GM12801 (cell line): ENCODE measurements around the gene REEP5.

Source experiments
- TF ChIP-seq, protein P1 (sequence below): IDR thresholded peaks from one replicate; pipeline ENCODE4 v1.5.1; 2011; ENCODE audit warnings: control low read depth; ENCODE audit not compliant: insufficient read length; ENCODE audit errors: extremely low read depth

REEP5 gene

DNA sequence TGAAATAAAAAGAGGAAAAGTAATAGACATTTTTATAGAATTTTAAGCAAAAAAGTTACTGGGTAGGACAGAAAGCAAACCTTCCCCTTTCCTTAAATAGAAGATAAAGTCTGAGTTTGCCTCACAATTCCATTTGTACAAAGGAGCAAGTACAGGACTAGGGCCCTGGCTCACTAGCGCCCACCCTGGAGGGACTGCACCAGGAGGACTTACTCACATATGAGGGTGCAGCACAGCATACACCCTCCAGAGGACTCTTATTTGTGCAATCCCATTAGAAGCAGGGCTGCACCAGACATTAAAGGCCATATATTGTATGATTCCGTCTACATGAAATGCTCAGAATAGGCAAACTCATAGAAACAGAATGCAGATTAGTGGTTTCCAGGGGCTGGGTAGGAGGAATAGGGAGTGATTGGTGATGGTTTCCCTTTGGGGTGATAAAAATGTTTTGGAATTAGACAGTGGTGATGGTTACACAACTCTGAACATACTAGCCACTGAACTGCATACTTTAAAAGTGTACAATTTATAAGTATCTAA, 4.5 kb downstream of the REEP5 start:
- TF ChIP-seq, protein P1, sequence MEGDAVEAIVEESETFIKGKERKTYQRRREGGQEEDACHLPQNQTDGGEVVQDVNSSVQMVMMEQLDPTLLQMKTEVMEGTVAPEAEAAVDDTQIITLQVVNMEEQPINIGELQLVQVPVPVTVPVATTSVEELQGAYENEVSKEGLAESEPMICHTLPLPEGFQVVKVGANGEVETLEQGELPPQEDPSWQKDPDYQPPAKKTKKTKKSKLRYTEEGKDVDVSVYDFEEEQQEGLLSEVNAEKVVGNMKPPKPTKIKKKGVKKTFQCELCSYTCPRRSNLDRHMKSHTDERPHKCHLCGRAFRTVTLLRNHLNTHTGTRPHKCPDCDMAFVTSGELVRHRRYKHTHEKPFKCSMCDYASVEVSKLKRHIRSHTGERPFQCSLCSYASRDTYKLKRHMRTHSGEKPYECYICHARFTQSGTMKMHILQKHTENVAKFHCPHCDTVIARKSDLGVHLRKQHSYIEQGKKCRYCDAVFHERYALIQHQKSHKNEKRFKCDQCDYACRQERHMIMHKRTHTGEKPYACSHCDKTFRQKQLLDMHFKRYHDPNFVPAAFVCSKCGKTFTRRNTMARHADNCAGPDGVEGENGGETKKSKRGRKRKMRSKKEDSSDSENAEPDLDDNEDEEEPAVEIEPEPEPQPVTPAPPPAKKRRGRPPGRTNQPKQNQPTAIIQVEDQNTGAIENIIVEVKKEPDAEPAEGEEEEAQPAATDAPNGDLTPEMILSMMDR: no peak

DNA sequence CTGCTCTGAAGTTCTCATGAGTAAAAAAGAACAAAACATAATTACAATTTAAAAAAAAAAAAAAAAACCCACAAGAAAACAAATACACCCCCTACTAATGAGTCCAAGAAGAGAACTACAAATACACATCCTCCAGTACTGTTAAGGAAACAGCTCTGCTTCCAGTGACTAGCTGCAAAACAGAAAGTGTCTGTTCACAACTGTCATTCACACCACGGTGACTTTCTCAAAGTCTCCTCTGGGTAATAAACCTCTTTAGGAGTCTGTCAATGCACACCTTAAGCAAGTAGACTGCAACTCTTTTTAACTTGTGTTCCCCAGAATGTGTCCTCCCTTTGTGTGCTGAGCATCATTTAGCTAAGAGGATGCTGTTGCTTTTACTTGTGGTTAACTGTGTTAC, 6.2 kb downstream of the REEP5 start:
- TF ChIP-seq, protein P1: no peak

DNA sequence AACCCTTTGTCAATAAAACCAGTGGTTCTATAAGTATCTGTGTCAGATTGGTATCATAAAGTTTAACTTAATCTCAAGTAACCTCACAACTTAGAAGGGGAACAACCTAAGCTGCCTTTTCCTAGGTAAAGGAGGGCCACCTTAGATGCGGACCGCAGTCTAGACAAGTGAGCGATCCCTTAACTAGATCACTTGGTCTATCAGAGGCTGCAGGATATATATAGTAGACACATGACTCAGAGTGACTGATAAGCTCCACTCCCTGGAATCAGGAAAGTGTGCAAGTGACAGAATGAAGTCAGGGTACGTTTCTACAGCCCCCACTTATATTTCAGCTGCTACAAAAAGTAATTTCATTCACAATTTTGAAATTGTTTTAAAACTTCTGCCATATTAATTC, 7.4 kb downstream of the REEP5 start:
- TF ChIP-seq, protein P1: no peak

DNA sequence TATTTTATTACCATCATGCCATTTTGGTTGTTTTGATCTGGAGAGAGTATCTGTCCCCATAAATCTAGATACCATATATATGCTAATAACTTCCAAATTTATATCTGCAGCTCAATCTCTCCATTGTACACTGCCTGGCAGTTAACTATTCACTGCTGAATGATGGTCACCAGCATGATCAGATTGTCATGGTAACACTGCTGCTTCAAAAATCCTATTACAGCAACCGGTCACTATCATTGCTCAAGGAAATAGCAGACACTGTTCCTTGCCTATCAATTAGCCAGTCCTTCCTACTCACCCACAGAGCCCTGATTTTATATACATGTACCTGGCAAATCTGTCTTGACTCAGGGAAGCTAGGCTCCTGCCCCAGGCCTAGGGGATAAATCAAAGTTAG, 11.5 kb downstream of the REEP5 start:
- TF ChIP-seq, protein P1: no peak

DNA sequence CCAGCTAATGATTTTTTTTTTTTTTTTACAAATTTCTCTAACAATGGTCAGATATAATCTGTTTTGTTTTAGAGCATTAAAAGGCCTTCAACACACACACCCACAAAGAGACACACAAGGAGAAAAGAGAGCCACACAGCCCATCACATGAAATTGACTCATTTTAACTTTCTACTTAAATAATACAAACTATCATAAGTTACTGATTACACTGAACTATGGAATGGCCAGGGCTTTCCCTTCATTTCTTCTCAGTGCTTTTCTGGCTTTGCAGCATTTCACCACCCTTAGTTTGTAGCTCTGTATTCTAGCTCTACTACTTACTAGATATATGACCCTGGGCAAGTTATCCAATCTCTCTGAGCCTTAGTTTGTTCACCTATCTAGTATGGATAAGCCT, 13.2 kb downstream of the REEP5 start:
- TF ChIP-seq, protein P1: no peak

DNA sequence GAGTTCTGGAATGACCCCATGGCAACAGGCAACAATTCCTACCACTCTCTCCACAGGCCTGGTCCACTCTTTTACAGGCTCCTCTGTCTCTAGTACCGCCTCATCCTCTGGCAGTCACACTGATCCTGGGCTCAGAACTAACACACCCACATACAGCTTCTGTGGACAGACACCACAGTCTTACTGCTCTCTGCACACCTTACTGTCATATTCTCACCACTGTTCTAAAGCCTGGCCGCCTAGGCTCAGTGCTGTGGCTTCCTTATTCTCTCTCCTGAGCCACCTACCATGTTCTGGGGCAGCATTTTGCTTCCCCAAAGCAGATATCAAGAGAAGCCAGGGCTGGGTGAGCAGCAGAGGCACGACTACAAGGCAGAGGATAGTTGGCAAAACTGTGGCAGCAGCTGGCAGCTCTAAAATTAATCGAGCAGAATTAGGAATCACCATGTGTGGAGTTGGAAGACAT, 14.8 kb downstream of the REEP5 start:
- TF ChIP-seq, protein P1: no peak

DNA sequence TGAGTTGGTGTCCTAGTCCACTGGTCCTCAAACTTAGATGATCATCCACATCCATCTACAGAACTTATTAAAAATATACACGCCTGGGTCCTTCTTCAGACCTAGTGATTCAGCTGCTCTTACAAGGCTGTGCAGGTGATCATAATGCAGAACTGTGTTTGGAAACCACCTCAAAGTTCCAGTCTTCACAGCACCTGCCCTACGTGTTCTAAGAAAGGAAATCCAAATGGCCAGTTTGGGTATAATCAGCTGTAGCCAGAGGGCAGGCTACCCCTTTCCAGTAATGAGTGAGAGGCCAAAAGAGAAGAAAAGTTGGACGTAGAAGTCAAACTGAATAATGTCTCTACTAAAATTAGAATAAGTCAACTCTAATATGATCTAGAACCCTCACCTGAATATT, 15.4 kb downstream of the REEP5 start:
- TF ChIP-seq, protein P1: no peak

DNA sequence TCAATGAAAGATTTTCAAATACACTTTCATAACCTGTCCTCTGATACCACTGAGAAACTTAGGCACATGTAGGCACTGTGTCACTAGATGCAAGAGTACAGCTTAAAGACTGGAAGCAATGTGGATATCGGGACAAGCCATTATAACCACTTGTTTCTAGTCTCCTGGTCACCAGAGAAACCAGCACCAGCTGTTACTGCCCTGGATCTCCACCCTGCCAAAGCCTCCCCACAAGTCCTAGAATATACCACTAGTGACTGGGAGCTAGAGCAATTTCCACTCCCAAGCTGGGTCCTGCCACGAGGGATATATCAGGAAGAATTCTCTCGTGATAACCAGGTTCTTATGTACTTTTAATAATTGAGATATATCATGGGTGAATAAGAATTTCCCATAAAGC, 19.5 kb downstream of the REEP5 start:
- TF ChIP-seq, protein P1: no peak
